ENCODE data around the gene TNFRSF21.

TNFRSF21 gene

GRCh38 chr6:47261191-47261590 lies 48.5 kb downstream of the TNFRSF21 start:
- Histone ChIP-seq H3K4me3 (no peak overlapping the region), H3K9me3 (no peaks in the 10 kb centered on the region), H3K27ac (no peak overlapping the region), H3K36me3 (no peaks in the 10 kb centered on the region), H3K27me3 (no peaks in the 10 kb centered on the region), H3K4me1 (no peaks in the 10 kb centered on the region)
- TF ChIP-seq CTCF (IDR thresholded peaks at IDR 0.05), result no peak
- intact Hi-C loops (cut with DNase I; ENCODE audit: low total_unique reads), result no loop called here
- no peak for DNase-seq

- no peaks in the 10 kb centered on the region for H3K4me1 ChIP-seq
- TF ChIP-seq CTCF (IDR thresholded peaks at IDR 0.05), result no peak
- no peaks in the 10 kb centered on the region for H3K36me3 ChIP-seq
- no peaks in the 10 kb centered on the region for H3K27me3 ChIP-seq
- H3K4me3 ChIP-seq, result no peak overlapping the region
- intact Hi-C loops (cut with DNase I; ENCODE audit: low total_unique reads), result no loop called here
- DNase-seq, result no peak
- no peak overlapping the region for H3K27ac ChIP-seq
- H3K9me3 ChIP-seq, result no peaks in the 10 kb centered on the region
Observed at GRCh38 chr6:47260021-47260420, 49.7 kb downstream of the TNFRSF21 start.

GRCh38 chr6:47258724-47259347 lies 50.9 kb downstream of the TNFRSF21 start:
- intact Hi-C loops (cut with DNase I; ENCODE audit: low total_unique reads), result no loop called here
- Histone ChIP-seq H3K27me3 (no peaks in the 10 kb centered on the region), H3K36me3 (no peaks in the 10 kb centered on the region), H3K27ac (no peak overlapping the region), H3K9me3 (no peaks in the 10 kb centered on the region), H3K4me3 (no peak overlapping the region), H3K4me1 (no peaks in the 10 kb centered on the region)
- DNase-seq, result no peak
- no peak for TF ChIP-seq CTCF (IDR thresholded peaks at IDR 0.05)

- no peaks in the 10 kb centered on the region for H3K9me3 ChIP-seq
- TF ChIP-seq CTCF (IDR thresholded peaks at IDR 0.05), result no peak
- H3K27ac ChIP-seq, result no peak overlapping the region
- H3K36me3 ChIP-seq, result no peaks in the 10 kb centered on the region
- intact Hi-C loops (cut with DNase I; ENCODE audit: low total_unique reads), result no loop called here
- no peak overlapping the region for H3K4me3 ChIP-seq
- no peaks in the 10 kb centered on the region for H3K27me3 ChIP-seq
- no peak for DNase-seq
- no peaks in the 10 kb centered on the region for H3K4me1 ChIP-seq
Observed at GRCh38 chr6:47256981-47257730, 52.5 kb downstream of the TNFRSF21 start.

- intact Hi-C loops (cut with DNase I; ENCODE audit: low total_unique reads), result no loop called here
- Histone ChIP-seq H3K27ac (no peak overlapping the region), H3K9me3 (no peaks in the 10 kb centered on the region), H3K27me3 (no peaks in the 10 kb centered on the region), H3K4me3 (no peak overlapping the region), H3K36me3 (no peaks in the 10 kb centered on the region), H3K4me1 (no peaks in the 10 kb centered on the region)
- no peak for DNase-seq
- TF ChIP-seq CTCF (IDR thresholded peaks at IDR 0.05), result no peak
Observed at GRCh38 chr6:47256361-47256760, 53.3 kb downstream of the TNFRSF21 start.

All from tibial artery (tissue), 4 donors.